HEK293T (cell line): ENCODE measurements around the gene ADCY2.

Experiments
- BHLHE40 ChIP-seq: fragments of 450-650 bp; IDR thresholded peaks from 2 replicates; pipeline ENCODE4 v1.6.1; 2016; ENCODE audit warnings: mild to moderate bottlenecking, moderate library complexity, borderline replicate concordance
- ELF4 ChIP-seq: fragments of 450-650 bp; IDR thresholded peaks from 2 replicates; pipeline ENCODE4 v1.6.1; 2017; ENCODE audit warnings: antibody characterized with exemption
- FOXM1 ChIP-seq: fragments of 450-650 bp; IDR thresholded peaks from 2 replicates; pipeline ENCODE4 v1.6.1; 2017; ENCODE audit warnings: mild to moderate bottlenecking, borderline replicate concordance
- HDGF ChIP-seq: fragments of 450-650 bp; IDR thresholded peaks from 2 replicates; pipeline ENCODE4 v1.6.1; 2017; ENCODE audit warnings: antibody characterized with exemption, borderline replicate concordance
- L3MBTL2 ChIP-seq: fragments of 450-650 bp; conservative IDR thresholded peaks from 2 replicates; pipeline ENCODE4 v1.6.1; 2016; ENCODE audit warnings: mild to moderate bottlenecking
- NFRKB ChIP-seq: fragments of 450-650 bp; IDR thresholded peaks from 2 replicates; pipeline ENCODE4 v1.6.1; 2016; ENCODE audit warnings: mild to moderate bottlenecking, moderate library complexity
- SUZ12 ChIP-seq: fragments of 450-650 bp; IDR thresholded peaks from 2 replicates; pipeline ENCODE4 v1.6.1; 2016; ENCODE audit warnings: mild to moderate bottlenecking
- TARDBP ChIP-seq: fragments of 450-650 bp; IDR thresholded peaks from 2 replicates; pipeline ENCODE4 v1.6.1; 2016

DNA sequence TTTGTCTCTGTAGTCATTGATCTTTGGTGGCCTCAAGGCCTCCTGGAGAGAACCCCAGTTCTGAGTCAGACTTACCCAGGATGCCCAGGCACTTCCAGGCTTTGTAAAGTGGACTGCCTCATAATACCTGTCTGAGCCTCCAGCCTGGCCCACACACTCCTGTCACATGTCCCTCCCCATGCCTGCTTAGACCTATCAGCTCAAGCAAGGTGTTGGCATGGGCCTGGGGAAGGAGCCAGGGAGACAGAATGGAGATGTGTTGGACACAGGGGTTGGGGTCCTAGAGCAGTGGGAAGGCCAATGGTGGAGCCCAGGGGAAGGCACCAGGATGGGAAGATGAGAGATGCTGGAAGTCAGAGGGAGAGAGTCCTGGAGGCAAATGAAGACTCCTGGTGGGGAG, 318.8 kb downstream of the ADCY2 start:
- TF ChIP-seq SUZ12: no peak
- TF ChIP-seq L3MBTL2: no peak
- TF ChIP-seq HDGF: no peak
- no peak for TF ChIP-seq NFRKB
- no peak for TF ChIP-seq BHLHE40
- no peak for TF ChIP-seq TARDBP
- no peak for TF ChIP-seq FOXM1
- TF ChIP-seq ELF4: no peak
